ENCODE data around the gene NMD3. TPM values are rescaled to one million over a fixed set of nuclear protein-coding genes. Genes with fewer than 3 reads are reported as not detected.

NMD3 gene
- polyA plus RNA-seq, 1 donor from 2014 or later: 25.3 TPM

DNA sequence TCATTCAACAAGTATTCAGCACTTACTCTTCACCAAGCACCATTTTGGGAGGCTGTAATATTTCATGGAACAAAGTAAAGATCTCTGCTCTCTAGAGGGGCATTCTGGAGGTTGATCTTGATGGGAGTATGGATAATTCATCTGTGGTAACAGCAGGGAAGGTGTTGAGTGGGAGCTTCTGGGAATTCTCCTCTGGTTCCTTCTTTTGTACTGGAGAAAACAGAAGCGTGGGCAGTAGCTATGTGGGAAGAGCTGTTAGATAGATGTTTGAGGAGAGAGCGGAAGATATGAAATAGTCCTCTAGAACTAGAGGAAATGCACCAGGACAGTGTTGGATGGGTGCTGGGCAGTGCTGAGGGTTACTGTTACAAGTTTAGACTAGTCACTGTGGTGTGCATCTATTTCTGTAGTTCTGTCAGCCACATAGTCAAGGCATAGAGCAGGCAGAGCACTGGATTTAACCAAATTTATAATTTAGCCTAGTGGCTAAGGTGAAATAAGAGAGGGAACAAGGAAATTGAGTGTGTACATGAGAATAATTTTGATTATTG lies 9.6 kb downstream of the NMD3 start:
- TF ChIP-seq TAF1 (IDR thresholded peaks at IDR 0.05; ENCODE audit: low read depth) (no peak), EP300 (conservative IDR thresholded peaks at IDR 0.05; ENCODE audit: poor library complexity, severe bottlenecking) (no peak)
- H3F3A ChIP-seq (ENCODE audit: insufficient read depth, low read length, poor library complexity, severe bottlenecking): no peaks in the 10 kb centered on the region
- H3K36me3 ChIP-seq (ENCODE audit: insufficient read depth, low read length): peaks cover 8% of the 10 kb centered on the region
- H3K9me3 ChIP-seq (ENCODE audit: low read length): no peaks in the 10 kb centered on the region
- H3K4me3 ChIP-seq (ENCODE audit: low read length): no peak overlapping the region
- H4K20me1 ChIP-seq (ENCODE audit: insufficient read depth): no peaks in the 10 kb centered on the region
- no peak overlapping the region for H2AFZ ChIP-seq (ENCODE audit: low read depth, low read length)
- H3K9ac ChIP-seq (ENCODE audit: low read length): no peak overlapping the region
- H3K27me3 ChIP-seq (ENCODE audit: insufficient read depth, low read depth, low read length): no peaks in the 10 kb centered on the region
- no peaks in the 10 kb centered on the region for H3K79me2 ChIP-seq (replicated peaks; ENCODE audit: insufficient read depth, low read length)
- no peak overlapping the region for H3K4me2 ChIP-seq (ENCODE audit: low read length)
- H3K27ac ChIP-seq (ENCODE audit: low read length): no peak overlapping the region
- no peaks in the 10 kb centered on the region for H3K9me2 ChIP-seq (ENCODE audit: insufficient read depth, low read length)

GRCh38 chr3:161231861-161232260 lies 10.8 kb downstream of the NMD3 start:
- Histone ChIP-seq H3K4me2 (ENCODE audit: low read length) (no peak overlapping the region), H3K9ac (ENCODE audit: low read length) (no peak overlapping the region), H3K27me3 (ENCODE audit: insufficient read depth, low read depth, low read length) (no peaks in the 10 kb centered on the region), H3K9me2 (ENCODE audit: insufficient read depth, low read length) (no peaks in the 10 kb centered on the region), H3K79me2 (replicated peaks; ENCODE audit: insufficient read depth, low read length) (no peaks in the 10 kb centered on the region), H3F3A (ENCODE audit: insufficient read depth, low read length, poor library complexity, severe bottlenecking) (no peaks in the 10 kb centered on the region), H3K4me3 (ENCODE audit: low read length) (no peak overlapping the region), H3K9me3 (ENCODE audit: low read length) (no peaks in the 10 kb centered on the region), H3K27ac (ENCODE audit: low read length) (no peak overlapping the region), H2AFZ (ENCODE audit: low read depth, low read length) (no peak overlapping the region), H4K20me1 (ENCODE audit: insufficient read depth) (no peaks in the 10 kb centered on the region), H3K36me3 (ENCODE audit: insufficient read depth, low read length) (peaks cover 8% of the 10 kb centered on the region)
- TF ChIP-seq SMC3 (conservative IDR thresholded peaks at IDR 0.05; ENCODE audit: poor library complexity) (no peak), EP300 (conservative IDR thresholded peaks at IDR 0.05; ENCODE audit: poor library complexity, severe bottlenecking) (no peak), CTCF (IDR thresholded peaks at IDR 0.05; ENCODE audit: poor library complexity, severe bottlenecking) (no peak), REST (IDR thresholded peaks at IDR 0.05; ENCODE audit: borderline replicate concordance) (no peak), POLR2AphosphoS5 (IDR thresholded peaks at IDR 0.05) (no peak), TAF1 (IDR thresholded peaks at IDR 0.05; ENCODE audit: low read depth) (no peak), MXI1 (conservative IDR thresholded peaks at IDR 0.05; ENCODE audit: poor library complexity, severe bottlenecking) (no peak), RAD21 (conservative IDR thresholded peaks at IDR 0.05) (no peak), EZH2 (IDR thresholded peaks at IDR 0.05; ENCODE audit: borderline replicate concordance, insufficient read depth, low read length, poor library complexity, severe bottlenecking) (no peak)

Measured in neural cell (in vitro differentiated cells).